ENCODE results near the gene CELA2A. TPM values are rescaled to one million over a fixed set of nuclear protein-coding genes. Genes with fewer than 3 reads are reported as not detected.

CELA2A gene
- total RNA-seq, 4 donors from 2014 or later: 0.42 to 9.3 (median 1.5) TPM

Other genes starting within 250 kb of the CELA2A start
- gene FHAD1, start 209.5 kb upstream of the CELA2A start, total RNA-seq: under 1 TPM in 2 of 4 donors, not detected in 2; 0.30 to 0.63 TPM
- 10 to 100 TPM; 17.0 to 61.5 (median 29.6) TPM for gene EFHD2, start 46.8 kb upstream of the CELA2A start, total RNA-seq
- 1 to 10 TPM in 3 of 4 donors, under 1 TPM in 1; 0.98 to 5.7 (median 1.9) TPM for gene CTRC, start 18.3 kb upstream of the CELA2A start, total RNA-seq
- gene CELA2B, start 19.4 kb downstream of the CELA2A start, total RNA-seq: not detected
- 10 to 100 TPM; 39.6 to 82.8 (median 51.7) TPM for gene CASP9, start 67.5 kb downstream of the CELA2A start, total RNA-seq
- 10 to 100 TPM; 11.4 to 35.0 (median 26.3) TPM for gene DNAJC16, start 70.1 kb downstream of the CELA2A start, total RNA-seq
- not detected for gene AGMAT, start 128.3 kb downstream of the CELA2A start, total RNA-seq
- 10 to 100 TPM; 41.7 to 79.8 (median 61.8) TPM for gene DDI2, start 160.7 kb downstream of the CELA2A start, total RNA-seq
- 10 to 100 TPM; 54.0 to 80.4 (median 57.1) TPM for gene PLEKHM2, start 227.6 kb downstream of the CELA2A start, total RNA-seq

Data from tibial nerve (tissue), 4 donors.